GM23248 (cell line): ENCODE results near the gene SLC35F5. TPM values are rescaled to one million over a fixed set of nuclear protein-coding genes. Genes with fewer than 3 reads are reported as not detected.

Experiments
- DNase-seq: peaks from one replicate; pipeline ENCODE4 v3.0.0-alpha.2; 2015
- H2AFZ ChIP-seq: fragments of 200-600 bp; sonication (generic); 2 replicates; pipeline ENCODE4 v1.6.1; 2016; ENCODE audit warnings: antibody characterized with exemption
- H3F3A ChIP-seq: fragments of 200-600 bp; sonication (generic); 2 replicates; pipeline ENCODE4 v1.6.1; 2016; ENCODE audit warnings: mild to moderate bottlenecking, antibody characterized with exemption, mixed run types; ENCODE audit not compliant: insufficient read depth
- H3K27ac ChIP-seq: fragments of 200-600 bp; sonication (generic); 2 replicates; pipeline ENCODE4 v1.5.1; 2016; ENCODE audit warnings: mild to moderate bottlenecking
- H3K27me3 ChIP-seq: fragments of 200-600 bp; sonication (generic); replicated peaks from 2 replicates; pipeline ENCODE4 v1.6.1; 2016; ENCODE audit warnings: mild to moderate bottlenecking; ENCODE audit not compliant: insufficient read depth
- H3K36me3 ChIP-seq: fragments of 200-600 bp; sonication (generic); 2 replicates; pipeline ENCODE4 v1.6.1; 2016; ENCODE audit warnings: low read depth, mild to moderate bottlenecking
- H3K4me1 ChIP-seq: fragments of 200-600 bp; sonication (generic); 2 replicates; pipeline ENCODE4 v1.6.1; 2016; ENCODE audit warnings: mild to moderate bottlenecking; ENCODE audit not compliant: insufficient read depth
- H3K4me2 ChIP-seq: fragments of 200-600 bp; sonication (generic); one replicate; pipeline ENCODE4 v1.6.1; 2016; ENCODE audit warnings: mild to moderate bottlenecking; ENCODE audit not compliant: unreplicated experiment
- H3K4me3 ChIP-seq: fragments of 200-600 bp; sonication (generic); 2 replicates; pipeline ENCODE4 v1.5.1; 2016; ENCODE audit warnings: mild to moderate bottlenecking
- H3K79me2 ChIP-seq: fragments of 200-600 bp; sonication (generic); 2 replicates; pipeline ENCODE4 v1.6.1; 2016; ENCODE audit warnings: mild to moderate bottlenecking; ENCODE audit not compliant: insufficient read depth
- H3K9ac ChIP-seq: fragments of 200-600 bp; sonication (generic); 2 replicates; pipeline ENCODE4 v1.6.1; 2016; ENCODE audit warnings: mild to moderate bottlenecking
- H3K9me2 ChIP-seq: fragments of 200-600 bp; sonication (generic); 2 replicates; pipeline ENCODE4 v1.6.1; 2016; ENCODE audit warnings: mixed run types, mild to moderate bottlenecking, moderate library complexity; ENCODE audit not compliant: insufficient read depth
- H3K9me3 ChIP-seq: fragments of 200-600 bp; sonication (generic); one replicate; pipeline ENCODE4 v1.6.1; 2017; ENCODE audit warnings: low read depth
- H4K20me1 ChIP-seq: fragments of 200-600 bp; sonication (generic); 2 replicates; pipeline ENCODE4 v1.6.0; 2016; ENCODE audit not compliant: insufficient read depth
- EZH2 ChIP-seq: fragments of 200-600 bp; sonication (generic); IDR thresholded peaks from 2 replicates; pipeline ENCODE4 v1.6.1; 2018; ENCODE audit warnings: antibody characterized with exemption, mild to moderate bottlenecking; ENCODE audit not compliant: insufficient read depth, poor library complexity, severe bottlenecking
- EZH2phosphoT487 ChIP-seq: fragments of 200-600 bp; sonication (generic); IDR thresholded peaks from 2 replicates; pipeline ENCODE4 v1.6.1; 2018; ENCODE audit warnings: antibody characterized with exemption, moderate library complexity, mild to moderate bottlenecking, low read depth; ENCODE audit not compliant: insufficient read depth
- WGBS, 2 experiments: methylation state at CpG; one replicate each; pipeline ENCODE4 v1.1.6; 2015 to 2017; ENCODE audit warnings: low lambda C conversion rate in 2 of 2, low coverage in 1 of 2; ENCODE audit errors: missing lambda C conversion rate in 2 of 2; 5-methylcytosine and 5-hydroxymethylcytosine counted together
- in situ Hi-C: fragments of 300-500 bp; cut with MboI; formaldehyde crosslinking; loops from 2 replicates; pipeline ENCODE4 v1.15.0; 2020
- polyA plus RNA-seq: library from polyadenylated mRNA; unstranded; fragments of >200 nt; fragmentation: Nextera tagmentation; extraction: Ambion mirVana; gene quantifications from 2 replicates; pipeline ENCODE4 v1.2.1, GENCODE V29; 2016
- total RNA-seq: library from RNA; depleted of rRNA; stranded (reverse); fragments of >200 nt; shearing (Covaris generic); gene quantifications from 2 replicates; pipeline ENCODE4 v1.2.3, GENCODE V29; 2014

The SLC35F5 gene
- total and polyA plus RNA-seq, 2 experiments from 2014 or later: 97.0 to 146 TPM

DNA sequence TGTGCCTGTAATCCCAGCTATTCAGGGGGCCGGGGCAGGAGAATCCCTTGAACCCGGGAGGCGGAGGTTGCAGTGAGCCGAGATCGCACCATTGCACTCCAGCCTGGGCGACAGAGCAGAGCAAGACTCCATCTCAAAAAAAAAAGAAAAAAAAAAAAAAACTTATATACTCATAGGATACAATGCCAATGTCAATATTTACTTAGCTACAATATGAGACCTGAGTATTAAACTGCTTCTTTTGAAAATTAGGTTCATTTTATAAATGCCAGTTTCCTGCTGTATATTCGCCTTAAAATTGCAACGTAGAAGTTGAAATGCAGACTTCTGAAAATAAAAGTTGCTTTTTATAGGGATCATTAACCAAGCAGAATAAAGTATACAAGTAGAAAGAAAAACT is 2.3 kb downstream of the SLC35F5 start:
- peaks cover 18% of the 10 kb centered on the region for H3K4me1 ChIP-seq
- H3K79me2 ChIP-seq: peaks cover 69% of the 10 kb centered on the region
- peaks cover 25% of the 10 kb centered on the region for H3F3A ChIP-seq
- in situ Hi-C loops: loop anchor here (10.0 kb wide), 1 partner anchor 141 kb away; the partner anchor contains the start of gene ACTR3
- H3K4me2 ChIP-seq: peak overlapping the region; percentile 85
- H3K36me3 ChIP-seq: peaks cover 27% of the 10 kb centered on the region
- no peaks in the 10 kb centered on the region for H3K9me2 ChIP-seq
- TF ChIP-seq EZH2: no peak
- no peak for TF ChIP-seq EZH2phosphoT487
- H3K27ac ChIP-seq: no peak overlapping the region
- no peak for DNase-seq
- 82 to 100% methylated on average over 2 to 8 of the region's 8 CpGs for WGBS, 2 experiments
- no peaks in the 10 kb centered on the region for H3K27me3 ChIP-seq
- H4K20me1 ChIP-seq: no peaks in the 10 kb centered on the region
- H3K9me3 ChIP-seq: no peaks in the 10 kb centered on the region
- H3K4me3 ChIP-seq: peak overlapping the region; percentile 82
- H3K9ac ChIP-seq: peak overlapping the region; percentile 89; the same call in 1 of the 2 replicates
- H2AFZ ChIP-seq: no peak overlapping the region

DNA sequence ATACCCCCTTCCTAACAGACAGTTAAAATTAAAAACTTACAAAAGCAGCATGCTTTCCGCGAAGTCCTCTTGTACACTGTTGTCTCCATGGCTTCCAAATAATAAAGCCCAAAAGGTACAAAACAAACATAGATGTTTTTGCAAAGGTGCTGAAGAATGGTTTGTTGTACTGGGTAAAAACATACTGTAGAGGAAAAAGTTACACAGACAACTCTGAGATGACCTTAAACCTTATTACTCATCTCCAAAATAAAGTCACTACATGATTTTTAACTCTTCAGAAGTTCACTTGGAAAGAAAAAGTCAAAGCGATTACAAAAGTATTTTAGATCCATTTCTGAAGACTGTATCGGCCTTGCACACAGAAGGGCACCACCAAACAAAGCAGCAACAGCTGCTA is 6.1 kb downstream of the SLC35F5 start:
- Histone ChIP-seq H3K9me3 (no peaks in the 10 kb centered on the region), H3K27ac (no peak overlapping the region), H3K4me1 (peaks cover 18% of the 10 kb centered on the region), H2AFZ (no peak overlapping the region), H3K27me3 (no peaks in the 10 kb centered on the region), H3K79me2 (peaks cover 98% of the 10 kb centered on the region), H4K20me1 (no peaks in the 10 kb centered on the region), H3K4me2 (no peak overlapping the region), H3K9me2 (no peaks in the 10 kb centered on the region), H3F3A (peaks cover 11% of the 10 kb centered on the region; the same call in 1 of the 2 replicates), H3K36me3 (peaks cover 42% of the 10 kb centered on the region), H3K9ac (no peak overlapping the region), H3K4me3 (no peak overlapping the region)
- in situ Hi-C loops: loop anchor here (10.0 kb wide), 1 partner anchor 144 kb away; the partner anchor contains the start of gene ACTR3
- TF ChIP-seq EZH2phosphoT487 (no peak), EZH2 (no peak)
- WGBS, 2 experiments: 95 to 99% methylated on average over 4 of the region's 4 CpGs
- DNase-seq: no peak

DNA sequence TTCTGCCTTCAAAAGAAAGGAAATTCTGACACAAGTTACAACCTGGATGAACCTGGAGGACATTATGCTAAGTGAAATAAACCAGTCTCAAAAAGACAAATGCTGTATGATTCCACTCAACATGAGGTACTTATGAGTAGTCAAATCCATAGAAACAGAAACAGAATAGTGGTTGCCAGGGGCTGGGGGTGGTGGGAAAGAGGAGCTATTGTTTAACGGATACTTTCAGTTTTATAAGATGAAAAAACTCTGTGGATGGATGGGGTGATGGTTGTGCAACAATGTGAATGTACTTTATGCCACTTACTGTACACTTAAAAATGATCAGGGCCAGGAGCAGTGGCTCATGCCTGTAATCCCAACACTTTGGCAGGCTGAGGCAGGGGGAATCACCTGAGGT is 15.4 kb downstream of the SLC35F5 start:
- H3K27me3 ChIP-seq: no peaks in the 10 kb centered on the region
- no peak for TF ChIP-seq EZH2
- no peak for TF ChIP-seq EZH2phosphoT487
- H3K9ac ChIP-seq: no peak overlapping the region
- no peaks in the 10 kb centered on the region for H3K9me2 ChIP-seq
- no peaks in the 10 kb centered on the region for H3K4me1 ChIP-seq
- H3K79me2 ChIP-seq: peaks cover 31% of the 10 kb centered on the region
- H3K4me3 ChIP-seq: no peak overlapping the region
- DNase-seq: no peak
- H2AFZ ChIP-seq: no peak overlapping the region
- no peaks in the 10 kb centered on the region for H3K9me3 ChIP-seq
- H3K27ac ChIP-seq: no peak overlapping the region
- H4K20me1 ChIP-seq: no peaks in the 10 kb centered on the region
- 91 to 100% methylated on average over 1 of the region's 1 CpG for WGBS, 2 experiments
- in situ Hi-C loops: no loop called here
- peaks cover 81% of the 10 kb centered on the region for H3K36me3 ChIP-seq
- no peaks in the 10 kb centered on the region; the same call in 1 of the 2 replicates for H3F3A ChIP-seq
- no peak overlapping the region for H3K4me2 ChIP-seq

DNA sequence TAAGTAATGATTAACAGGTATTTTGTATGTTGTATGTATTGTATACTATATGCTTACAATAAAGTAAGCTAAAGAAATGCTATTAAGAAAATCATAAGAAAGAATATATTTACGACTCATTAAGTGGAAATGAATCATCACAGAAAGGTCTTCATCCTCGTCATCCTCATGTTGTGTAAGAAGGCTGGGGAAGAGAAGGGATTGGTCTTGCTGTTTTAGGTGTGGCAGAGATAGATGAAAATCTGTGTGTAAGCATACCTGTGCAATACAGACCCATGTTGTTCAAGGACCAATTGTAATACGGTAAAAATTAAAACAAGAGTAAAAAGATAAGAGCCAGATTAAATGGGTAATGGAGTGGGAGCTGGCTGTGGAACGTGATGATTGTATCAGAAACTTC is 16.6 kb downstream of the SLC35F5 start:
- Histone ChIP-seq H3F3A (no peaks in the 10 kb centered on the region; the same call in 1 of the 2 replicates), H3K36me3 (peaks cover 84% of the 10 kb centered on the region), H3K4me1 (no peaks in the 10 kb centered on the region), H3K9ac (no peak overlapping the region), H3K4me3 (no peak overlapping the region), H4K20me1 (no peaks in the 10 kb centered on the region), H3K27ac (no peak overlapping the region), H3K9me2 (no peaks in the 10 kb centered on the region), H3K27me3 (no peaks in the 10 kb centered on the region), H3K4me2 (no peak overlapping the region), H3K79me2 (peaks cover 19% of the 10 kb centered on the region), H2AFZ (no peak overlapping the region), H3K9me3 (no peaks in the 10 kb centered on the region)
- in situ Hi-C loops: no loop called here
- TF ChIP-seq EZH2: no peak
- TF ChIP-seq EZH2phosphoT487: no peak
- WGBS, 2 experiments: 83 to 85% methylated on average over 4 of the region's 4 CpGs
- DNase-seq: peak; percentile 4

DNA sequence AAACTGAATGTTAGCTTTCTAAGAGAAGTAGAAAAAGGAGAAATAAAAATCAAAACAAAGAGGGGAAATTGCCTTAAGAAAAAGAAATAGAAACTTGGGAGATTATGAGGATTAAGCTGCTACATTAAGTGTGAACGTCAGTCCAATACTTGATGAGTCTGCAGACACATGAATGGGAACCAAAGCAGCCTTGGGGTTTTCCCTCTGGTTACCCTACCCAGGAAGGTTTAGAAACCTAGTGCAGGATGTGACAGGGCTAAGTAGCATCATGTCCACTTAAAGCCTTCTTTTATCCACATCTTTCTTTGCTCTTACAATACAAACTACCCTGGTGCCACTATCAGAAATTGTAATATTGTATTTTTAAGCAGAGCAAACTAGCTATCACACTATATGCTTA is 22.3 kb downstream of the SLC35F5 start:
- Histone ChIP-seq H3F3A (no peaks in the 10 kb centered on the region), H4K20me1 (no peaks in the 10 kb centered on the region), H3K9me3 (no peaks in the 10 kb centered on the region), H3K36me3 (peaks cover 69% of the 10 kb centered on the region), H3K79me2 (no peaks in the 10 kb centered on the region; the same call in 1 of the 2 replicates), H3K9me2 (no peaks in the 10 kb centered on the region), H3K4me1 (no peaks in the 10 kb centered on the region), H3K27ac (no peak overlapping the region), H3K9ac (no peak overlapping the region), H3K27me3 (no peaks in the 10 kb centered on the region), H3K4me3 (no peak overlapping the region), H2AFZ (no peak overlapping the region), H3K4me2 (no peak overlapping the region)
- DNase-seq: no peak
- in situ Hi-C loops: no loop called here
- WGBS, 2 experiments: 96 to 100% methylated on average over 1 of the region's 1 CpG
- no peak for TF ChIP-seq EZH2
- no peak for TF ChIP-seq EZH2phosphoT487
